Measurements from ENCODE around the gene CHRNA4. TPM values are rescaled to one million over a fixed set of nuclear protein-coding genes. Genes with fewer than 3 reads are reported as not detected.

The CHRNA4 gene
- polyA plus RNA-seq, 1 donor (not counting 4 experiments of a cell fraction or from before 2014, with no cell fraction given): not detected

DNA sequence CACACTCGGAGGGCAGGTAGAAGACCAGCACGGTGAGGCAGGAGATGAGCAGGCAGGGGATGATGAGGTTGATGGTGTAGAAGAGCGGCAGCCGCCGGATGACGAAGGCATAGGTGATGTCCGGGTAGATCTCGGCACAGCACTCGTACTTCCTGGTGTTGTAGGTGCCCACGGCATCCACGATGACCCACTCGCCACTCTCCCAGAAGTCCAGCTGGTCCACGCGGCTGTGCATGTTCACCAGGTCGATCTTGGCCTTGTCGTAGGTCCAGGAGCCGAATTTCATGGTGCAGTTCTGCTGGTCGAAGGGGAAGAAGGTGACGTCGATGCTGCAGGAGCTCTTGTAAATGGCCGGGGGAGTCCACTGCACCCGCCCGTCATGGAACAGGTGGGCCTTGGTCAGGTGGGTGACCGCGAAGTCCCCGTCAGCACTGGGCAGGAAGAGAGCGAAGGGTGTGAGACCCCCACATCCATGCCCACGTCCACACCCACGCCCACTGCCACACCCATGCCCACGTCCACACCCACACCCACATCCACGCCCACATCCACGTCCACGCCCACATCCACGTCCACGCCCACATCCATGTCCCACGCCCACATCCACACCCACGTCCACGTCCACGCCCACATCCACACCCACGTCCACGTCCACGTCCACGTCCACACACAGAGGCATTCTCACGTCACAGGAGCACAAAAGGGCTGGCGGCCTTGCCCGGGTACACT lies 10.4 kb downstream of the CHRNA4 start:
- no peak for TF ChIP-seq EZH2 (IDR thresholded peaks at IDR 0.05; ENCODE audit: low read length)
- TF ChIP-seq, protein P1, sequence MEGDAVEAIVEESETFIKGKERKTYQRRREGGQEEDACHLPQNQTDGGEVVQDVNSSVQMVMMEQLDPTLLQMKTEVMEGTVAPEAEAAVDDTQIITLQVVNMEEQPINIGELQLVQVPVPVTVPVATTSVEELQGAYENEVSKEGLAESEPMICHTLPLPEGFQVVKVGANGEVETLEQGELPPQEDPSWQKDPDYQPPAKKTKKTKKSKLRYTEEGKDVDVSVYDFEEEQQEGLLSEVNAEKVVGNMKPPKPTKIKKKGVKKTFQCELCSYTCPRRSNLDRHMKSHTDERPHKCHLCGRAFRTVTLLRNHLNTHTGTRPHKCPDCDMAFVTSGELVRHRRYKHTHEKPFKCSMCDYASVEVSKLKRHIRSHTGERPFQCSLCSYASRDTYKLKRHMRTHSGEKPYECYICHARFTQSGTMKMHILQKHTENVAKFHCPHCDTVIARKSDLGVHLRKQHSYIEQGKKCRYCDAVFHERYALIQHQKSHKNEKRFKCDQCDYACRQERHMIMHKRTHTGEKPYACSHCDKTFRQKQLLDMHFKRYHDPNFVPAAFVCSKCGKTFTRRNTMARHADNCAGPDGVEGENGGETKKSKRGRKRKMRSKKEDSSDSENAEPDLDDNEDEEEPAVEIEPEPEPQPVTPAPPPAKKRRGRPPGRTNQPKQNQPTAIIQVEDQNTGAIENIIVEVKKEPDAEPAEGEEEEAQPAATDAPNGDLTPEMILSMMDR (optimal IDR thresholded peaks at IDR 0.05 in 1 of 3, IDR thresholded peaks at IDR 0.05 in 1 of 3, conservative IDR thresholded peaks at IDR 0.05 in 1 of 3; ENCODE audit: extremely low read depth in 1 of 3, insufficient read depth in 2 of 3, low read length in 3 of 3): no peak
- no peaks in the 10 kb centered on the region for H4K20me1 ChIP-seq (ENCODE audit: control insufficient read depth, extremely low read depth, insufficient read depth, low read length)
- no peak overlapping the region for H3K4me3 ChIP-seq (ENCODE audit: control insufficient read depth in 2 of 3, extremely low read depth in 1 of 3, insufficient read depth in 2 of 3, low read depth in 1 of 3, low read length in 3 of 3)
- no peak for DNase-seq (ENCODE audit: low read depth, low spot score)
- H3K4me2 ChIP-seq (ENCODE audit: control insufficient read depth, extremely low read depth, insufficient read depth, low read depth, low read length): no peak overlapping the region
- no peaks in the 10 kb centered on the region for H3K27me3 ChIP-seq (ENCODE audit: control insufficient read depth, extremely low read depth, insufficient read depth, low read length)
- FAIRE-seq: no peak
- no peaks in the 10 kb centered on the region for H3K79me2 ChIP-seq (ENCODE audit: control insufficient read depth, insufficient read depth, low read length)
- H3K27ac ChIP-seq (ENCODE audit: control insufficient read depth, insufficient read depth, low read length): no peak overlapping the region
- H3K9ac ChIP-seq (ENCODE audit: control insufficient read depth, extremely low read depth, insufficient read depth, low read length): no peak overlapping the region
- H2AFZ ChIP-seq (ENCODE audit: control insufficient read depth, low read length): no peak overlapping the region
- no peaks in the 10 kb centered on the region for H3K4me1 ChIP-seq (ENCODE audit: control insufficient read depth, extremely low read depth, insufficient read depth, low read length)
- H3K36me3 ChIP-seq (ENCODE audit: control insufficient read depth in 2 of 2, extremely low read depth in 1 of 2, insufficient read depth in 2 of 2, low read length in 2 of 2): no peaks in the 10 kb centered on the region
- H3K9me3 ChIP-seq (ENCODE audit: control insufficient read depth, low read depth, low read length): peaks cover 14% of the 10 kb centered on the region
- dilution Hi-C loops (cut with MboI; ENCODE audit: extremely low pct_ligation_motif_present, low sequenced_read_pairs): no loop called here
- no peaks in the 10 kb centered on the region for H3K9me1 ChIP-seq (ENCODE audit: control insufficient read depth, extremely low read depth, insufficient read depth, low read length)

DNA sequence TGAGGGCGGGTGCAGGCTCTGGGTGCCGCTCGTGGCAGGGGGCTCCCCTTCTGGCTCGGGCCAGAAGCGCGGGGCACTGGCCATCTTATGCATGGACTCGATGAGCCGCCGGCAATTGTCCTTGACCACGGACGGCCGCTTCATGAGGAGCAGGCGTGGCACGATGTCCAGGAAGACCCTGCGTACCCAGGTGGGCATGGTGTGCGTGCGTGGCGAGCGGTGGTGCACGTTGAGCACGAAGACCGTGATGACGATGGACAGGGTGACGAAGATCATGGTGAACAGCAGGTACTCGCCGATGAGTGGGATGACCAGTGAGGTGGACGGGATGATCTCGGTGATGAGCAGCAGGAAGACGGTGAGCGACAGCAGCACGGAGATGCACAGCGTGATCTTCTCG lies 11.0 kb downstream of the CHRNA4 start:
- no peaks in the 10 kb centered on the region for H4K20me1 ChIP-seq (ENCODE audit: control insufficient read depth, extremely low read depth, insufficient read depth, low read length)
- TF ChIP-seq, protein P1 (optimal IDR thresholded peaks at IDR 0.05 in 1 of 3, IDR thresholded peaks at IDR 0.05 in 1 of 3, conservative IDR thresholded peaks at IDR 0.05 in 1 of 3; ENCODE audit: extremely low read depth in 1 of 3, insufficient read depth in 2 of 3, low read length in 3 of 3): no peak
- no peak for TF ChIP-seq EZH2 (IDR thresholded peaks at IDR 0.05; ENCODE audit: low read length)
- no peak overlapping the region for H3K27ac ChIP-seq (ENCODE audit: control insufficient read depth, insufficient read depth, low read length)
- H3K9me1 ChIP-seq (ENCODE audit: control insufficient read depth, extremely low read depth, insufficient read depth, low read length): no peaks in the 10 kb centered on the region
- no peak overlapping the region for H3K9ac ChIP-seq (ENCODE audit: control insufficient read depth, extremely low read depth, insufficient read depth, low read length)
- no peak overlapping the region for H3K4me3 ChIP-seq (ENCODE audit: control insufficient read depth in 2 of 3, extremely low read depth in 1 of 3, insufficient read depth in 2 of 3, low read depth in 1 of 3, low read length in 3 of 3)
- H3K9me3 ChIP-seq (ENCODE audit: control insufficient read depth, low read depth, low read length): peaks cover 14% of the 10 kb centered on the region
- H3K36me3 ChIP-seq (ENCODE audit: control insufficient read depth in 2 of 2, extremely low read depth in 1 of 2, insufficient read depth in 2 of 2, low read length in 2 of 2): no peaks in the 10 kb centered on the region
- FAIRE-seq (no peak), DNase-seq (ENCODE audit: low read depth, low spot score) (no peak)
- no peaks in the 10 kb centered on the region for H3K4me1 ChIP-seq (ENCODE audit: control insufficient read depth, extremely low read depth, insufficient read depth, low read length)
- no peak overlapping the region for H2AFZ ChIP-seq (ENCODE audit: control insufficient read depth, low read length)
- no peaks in the 10 kb centered on the region for H3K27me3 ChIP-seq (ENCODE audit: control insufficient read depth, extremely low read depth, insufficient read depth, low read length)
- H3K4me2 ChIP-seq (ENCODE audit: control insufficient read depth, extremely low read depth, insufficient read depth, low read depth, low read length): no peak overlapping the region
- dilution Hi-C loops (cut with MboI; ENCODE audit: extremely low pct_ligation_motif_present, low sequenced_read_pairs): no loop called here
- no peaks in the 10 kb centered on the region for H3K79me2 ChIP-seq (ENCODE audit: control insufficient read depth, insufficient read depth, low read length)
